Keratinocyte (primary cell): ENCODE measurements around the gene SPDL1. TPM values are rescaled to one million over a fixed set of nuclear protein-coding genes. Genes with fewer than 3 reads are reported as not detected.
"Not testable (repeated sequence)": the region's sequence is repeated elsewhere in the genome, so short reads cannot be mapped to it uniquely, and the experiment has no call there.

Experiments
- DNase-seq: peaks from one replicate; pipeline ENCODE4 v3.0.0-alpha.2; 2011; ENCODE audit warnings: low read depth, missing footprints, low spot score
- FAIRE-seq: peaks from 2 replicates; lab custom pipeline; 2011; peaks lifted over from hg19 to GRCh38; lab: Jason Lieb, UNC
- H2AFZ ChIP-seq: 2 replicates; pipeline ENCODE4 v1.6.0; 2012; ENCODE audit warnings: low read length, control low read depth, inconsistent platforms; ENCODE audit not compliant: control insufficient read depth
- H3K27ac ChIP-seq: 2 replicates; pipeline ENCODE4 v1.5.1; 2011; ENCODE audit warnings: low read length; ENCODE audit not compliant: control insufficient read depth, insufficient read depth
- H3K27me3 ChIP-seq: 3 replicates; pipeline ENCODE4 v1.6.0; 2011; ENCODE audit warnings: low read length; ENCODE audit not compliant: control insufficient read depth, insufficient read depth; ENCODE audit errors: extremely low read depth
- H3K36me3 ChIP-seq, 2 experiments: 2 replicates in 1 of 2; 3 replicates in 1 of 2; pipeline ENCODE4 v1.5.1; 2011; ENCODE audit warnings: low read length in 2 of 2, mild to moderate bottlenecking in 1 of 2; ENCODE audit not compliant: control insufficient read depth in 2 of 2, insufficient read depth in 2 of 2; ENCODE audit errors: extremely low read depth in 1 of 2
- H3K4me1 ChIP-seq: 3 replicates; pipeline ENCODE4 v1.5.1; 2011; ENCODE audit warnings: low read length; ENCODE audit not compliant: control insufficient read depth, insufficient read depth; ENCODE audit errors: extremely low read depth
- H3K4me2 ChIP-seq: 3 replicates; pipeline ENCODE4 v1.6.0; 2011; ENCODE audit warnings: low read depth, low read length; ENCODE audit not compliant: control insufficient read depth, insufficient read depth; ENCODE audit errors: extremely low read depth
- H3K4me3 ChIP-seq, 3 experiments: fragments of 200-600 bp in 1 of 3; sonication (generic) in 1 of 3; 2 replicates in 2 of 3; 3 replicates in 1 of 3; pipeline ENCODE4 v1.5.1; 2011 to 2016; ENCODE audit warnings: low read length in 3 of 3, mild to moderate bottlenecking in 3 of 3, control low read depth in 2 of 3, inconsistent platforms in 1 of 3, low read depth in 1 of 3, mixed read lengths in 1 of 3, mixed run types in 1 of 3, moderate library complexity in 1 of 3; ENCODE audit not compliant: control insufficient read depth in 2 of 3, insufficient read depth in 2 of 3; ENCODE audit errors: extremely low read depth in 1 of 3
- H3K79me2 ChIP-seq: 2 replicates; pipeline ENCODE4 v1.6.0; 2012; ENCODE audit warnings: low read length; ENCODE audit not compliant: control insufficient read depth, insufficient read depth
- H3K9ac ChIP-seq: 3 replicates; pipeline ENCODE4 v1.6.0; 2011; ENCODE audit warnings: low read length; ENCODE audit not compliant: control insufficient read depth, insufficient read depth; ENCODE audit errors: extremely low read depth
- H3K9me1 ChIP-seq: 3 replicates; pipeline ENCODE4 v1.6.0; 2011; ENCODE audit warnings: low read length; ENCODE audit not compliant: control insufficient read depth, insufficient read depth; ENCODE audit errors: extremely low read depth
- H3K9me3 ChIP-seq: 2 replicates; pipeline ENCODE4 v1.5.1; 2012; ENCODE audit warnings: low read depth, low read length; ENCODE audit not compliant: control insufficient read depth
- H4K20me1 ChIP-seq: 3 replicates; pipeline ENCODE4 v1.6.0; 2011; ENCODE audit warnings: low read length; ENCODE audit not compliant: control insufficient read depth, insufficient read depth; ENCODE audit errors: extremely low read depth
- CTCF ChIP-seq, 3 experiments: IDR thresholded peaks in 1 of 3; conservative IDR thresholded peaks in 1 of 3; optimal IDR thresholded peaks in 1 of 3; 2 replicates in 2 of 3; 3 replicates in 1 of 3; pipeline versions ENCODE3 to v1.5.1; 2011; ENCODE audit warnings: low read length in 3 of 3, mild to moderate bottlenecking in 3 of 3, moderate library complexity in 2 of 3, control low read depth in 1 of 3, inconsistent platforms in 1 of 3; ENCODE audit not compliant: insufficient read depth in 2 of 3; ENCODE audit errors: extremely low read depth in 1 of 3
- EZH2 ChIP-seq: IDR thresholded peaks from one replicate; pipeline ENCODE4 v1.6.1; 2012; ENCODE audit warnings: inconsistent platforms, mild to moderate bottlenecking, low read length, moderate library complexity
- dilution Hi-C: fragments of 300-500 bp; cut with MboI; formaldehyde crosslinking; loops from one replicate; pipeline ENCODE4 v1.7.0; 2020; ENCODE audit warnings: low sequenced_read_pairs; ENCODE audit not compliant: extremely low pct_ligation_motif_present
- polyA plus RNA-seq, 5 experiments: library from polyadenylated mRNA; depleted of rRNA in 3 of 5; stranded (reverse) in 3 of 5; stranded (forward) in 1 of 5; unstranded in 1 of 5; fragments of >200 nt; gene quantifications; 1 replicate in 1 of 5; 2 replicates in 3 of 5; 3 replicates in 1 of 5; pipeline versions ENCODE4 v1.2.1 to v1.2.3, GENCODE V29; 2011 to 2012; ENCODE audit warnings: missing spikeins in 2 of 5, low read depth in 1 of 5, low replicate concordance in 1 of 5

The SPDL1 gene
- polyA plus RNA-seq, 1 donor (not counting 4 experiments of a cell fraction or from before 2014, with no cell fraction given), result 24.6 TPM

GRCh38 chr5:169615561-169615960, 32.0 kb downstream of the SPDL1 start:
- Histone ChIP-seq H3K4me3 (no peak overlapping the region), H3K36me3 (no peaks in the 10 kb centered on the region), H2AFZ (no peak overlapping the region), H3K79me2 (no peaks in the 10 kb centered on the region), H3K27ac (no peak overlapping the region), H3K4me2 (no peak overlapping the region), H3K9ac (no peak overlapping the region), H3K9me1 (no peaks in the 10 kb centered on the region), H4K20me1 (no peaks in the 10 kb centered on the region), H3K9me3 (no peaks in the 10 kb centered on the region), H3K27me3 (no peaks in the 10 kb centered on the region), H3K4me1 (no peaks in the 10 kb centered on the region)
- TF ChIP-seq CTCF (optimal IDR thresholded peaks at IDR 0.05 in 1 of 3, IDR thresholded peaks at IDR 0.05 in 1 of 3, conservative IDR thresholded peaks at IDR 0.05 in 1 of 3; ENCODE audit: extremely low read depth in 1 of 3, insufficient read depth in 2 of 3, low read length in 3 of 3), result no peak
- no peak for TF ChIP-seq EZH2
- no peak for DNase-seq
- no peak for FAIRE-seq
- dilution Hi-C loops, result no loop called here

GRCh38 chr5:169624307-169624706, 40.7 kb downstream of the SPDL1 start:
- DNase-seq, H4K20me1 ChIP-seq, dilution Hi-C loops, H3K79me2 ChIP-seq, H3K36me3 ChIP-seq, H3K4me2 ChIP-seq, H3K4me1 ChIP-seq, H3K9me3 ChIP-seq, H3K27ac ChIP-seq, FAIRE-seq, H3K9ac ChIP-seq, H3K27me3 ChIP-seq, H3K9me1 ChIP-seq, H2AFZ ChIP-seq, H3K4me3 ChIP-seq: not testable (repeated sequence)

GRCh38 chr5:169626779-169627178, 43.2 kb downstream of the SPDL1 start:
- H3K4me3 ChIP-seq, result no peak overlapping the region
- no peaks in the 10 kb centered on the region for H3K4me1 ChIP-seq
- dilution Hi-C loops, result no loop called here
- DNase-seq (no peak), FAIRE-seq (no peak)
- H3K27ac ChIP-seq, result no peak overlapping the region
- no peaks in the 10 kb centered on the region for H3K9me3 ChIP-seq
- H3K9me1 ChIP-seq, result no peaks in the 10 kb centered on the region
- no peaks in the 10 kb centered on the region for H3K36me3 ChIP-seq
- no peaks in the 10 kb centered on the region for H4K20me1 ChIP-seq
- TF ChIP-seq EZH2, result no peak
- TF ChIP-seq CTCF (optimal IDR thresholded peaks at IDR 0.05 in 1 of 3, IDR thresholded peaks at IDR 0.05 in 1 of 3, conservative IDR thresholded peaks at IDR 0.05 in 1 of 3; ENCODE audit: extremely low read depth in 1 of 3, insufficient read depth in 2 of 3, low read length in 3 of 3), result no peak
- H2AFZ ChIP-seq, result no peak overlapping the region
- no peak overlapping the region for H3K4me2 ChIP-seq
- H3K27me3 ChIP-seq, result no peaks in the 10 kb centered on the region
- H3K79me2 ChIP-seq, result no peaks in the 10 kb centered on the region
- no peak overlapping the region for H3K9ac ChIP-seq
